ENCODE results near the gene AGAP3.

Gene AGAP3

GRCh38 chr7:151186640-151187408 is 100.5 kb downstream of the AGAP3 start, which contains the start of gene ASB10:
Gene ASB10, minus strand, starts transcription at chr7:151187250. Its CDS starts 120 bp downstream, at chr7:151187130.
- H3K4me2 ChIP-seq (ENCODE audit: low read length) = no peak within 1 kb of the TSS
- no peak within 1 kb of the TSS for H2AFZ ChIP-seq (ENCODE audit: insufficient read depth, low read length, poor library complexity)
- H3K9me3 ChIP-seq (ENCODE audit: insufficient read depth, low read depth, low read length) = no peaks in the 10 kb centered on the region
- H4K8ac ChIP-seq (ENCODE audit: low read depth, low read length) = no peak within 1 kb of the TSS
- H3K27me3 ChIP-seq (ENCODE audit: insufficient read depth, low read length) = no peaks in the 10 kb centered on the region
- H3K4me3 ChIP-seq (ENCODE audit: low read depth, low read length) = no peak within 1 kb of the TSS
- no peak within 1 kb of the TSS for H4K91ac ChIP-seq (ENCODE audit: low read depth, low read length)
- H3K4ac ChIP-seq (ENCODE audit: low read depth, low read length) = no peak within 1 kb of the TSS
- H2BK12ac ChIP-seq (ENCODE audit: low read length) = no peak within 1 kb of the TSS
- H3K27ac ChIP-seq (ENCODE audit: low read depth, low read length) = no peak within 1 kb of the TSS
- no peaks in the 10 kb centered on the region for H3K79me2 ChIP-seq (ENCODE audit: control insufficient read depth, insufficient read depth, low read length, poor library complexity)
- H2BK5ac ChIP-seq (ENCODE audit: low read depth, low read length, poor library complexity) = no peak within 1 kb of the TSS
- H3K36me3 ChIP-seq (ENCODE audit: control insufficient read depth in 1 of 2, insufficient read depth in 2 of 2, low read length in 2 of 2) = no peaks in the 10 kb centered on the region
- no peaks in the 10 kb centered on the region for H3K79me1 ChIP-seq (ENCODE audit: low read length)
- H3K9ac ChIP-seq (ENCODE audit: low read length) = no peak within 1 kb of the TSS
- no peak within 1 kb of the TSS for H2BK120ac ChIP-seq (ENCODE audit: insufficient read depth, low read length, poor library complexity)
- no CpG with 5 or more reads among the region's 22 CpGs for WGBS (ENCODE audit: extremely low coverage, insufficient coverage, insufficient read length)
- H3K18ac ChIP-seq (ENCODE audit: low read length) = no peak within 1 kb of the TSS
- DNase-seq = no peak
- no peaks in the 10 kb centered on the region for H3K4me1 ChIP-seq (ENCODE audit: control insufficient read depth in 1 of 2, insufficient read depth in 2 of 2, low read length in 2 of 2)
- no peak within 1 kb of the TSS for H3K23ac ChIP-seq (ENCODE audit: low read length)
- H4K12ac ChIP-seq (ENCODE audit: low read depth, low read length) = no peak within 1 kb of the TSS
- H2AK5ac ChIP-seq (ENCODE audit: low read length) = no peak within 1 kb of the TSS
- no peak within 1 kb of the TSS for H3K14ac ChIP-seq (ENCODE audit: low read length)

DNA sequence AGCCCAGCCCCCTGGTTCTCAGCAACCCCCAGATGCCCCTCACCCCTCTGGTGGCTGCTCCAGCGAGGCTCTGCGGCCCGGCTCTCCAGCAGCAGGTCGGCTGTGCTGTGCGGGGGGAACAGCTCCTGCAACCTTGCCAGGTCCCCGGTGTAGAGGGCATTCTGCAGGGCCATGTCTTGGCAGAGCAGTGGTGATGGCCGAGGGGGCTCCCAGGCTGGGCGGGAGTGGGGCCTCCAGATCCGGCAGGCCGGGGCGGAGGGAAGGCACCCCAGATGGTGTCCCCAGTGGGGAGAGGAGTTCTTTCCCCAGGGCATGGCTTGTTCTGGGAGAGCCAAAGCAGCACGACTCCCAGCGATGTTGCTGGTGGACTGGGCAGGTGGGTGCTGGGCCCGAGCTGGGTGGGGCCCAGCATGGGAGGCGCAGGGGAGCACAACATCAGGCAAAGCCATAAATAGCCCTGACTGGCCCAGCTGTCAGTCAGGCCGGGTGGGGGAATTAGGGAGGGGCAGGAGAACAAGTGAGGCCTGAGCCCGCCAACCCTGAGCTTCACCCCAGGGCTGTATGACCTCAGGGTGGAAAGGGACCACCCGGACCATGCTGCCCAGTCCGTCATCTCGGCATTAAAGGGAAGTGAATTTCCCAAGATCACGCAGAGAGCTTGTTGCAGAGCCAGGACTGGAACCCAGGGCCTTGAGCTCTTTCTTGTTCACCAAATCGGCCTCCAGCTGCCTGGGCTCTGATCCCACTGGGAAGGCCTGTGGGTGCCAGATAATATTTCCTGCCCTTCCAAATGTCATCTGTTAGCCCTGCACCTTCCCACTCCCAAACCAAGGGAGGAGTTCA is 101.4 kb downstream of the AGAP3 start:
- H3K27ac ChIP-seq (ENCODE audit: low read depth, low read length) = no peak overlapping the region

DNA sequence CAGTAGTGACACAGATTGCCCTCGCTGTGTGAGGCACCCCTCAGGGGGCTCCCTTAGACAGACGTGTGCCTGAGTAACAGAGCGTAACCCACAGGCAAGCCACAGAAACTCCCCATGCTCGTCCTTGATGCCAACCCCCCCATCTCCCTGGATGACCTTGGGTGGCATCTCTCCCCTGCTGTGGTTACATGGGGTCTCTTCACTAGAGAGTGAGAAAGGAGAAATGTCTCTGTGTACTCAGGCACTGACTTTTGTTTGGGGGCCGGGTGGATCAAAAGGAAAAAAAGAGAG is 101.9 kb downstream of the AGAP3 start:
- Histone ChIP-seq H2BK12ac (ENCODE audit: low read length) (no peak overlapping the region), H3K27me3 (ENCODE audit: insufficient read depth, low read length) (no peaks in the 10 kb centered on the region)
- WGBS (ENCODE audit: extremely low coverage, insufficient coverage, insufficient read length) = no CpG with 5 or more reads among the region's 5 CpGs

More for the DNA sequence above, 101.4 kb downstream of the AGAP3 start:
- no peak overlapping the region for H3K9ac ChIP-seq (ENCODE audit: low read length)
- no peaks in the 10 kb centered on the region for H3K36me3 ChIP-seq (ENCODE audit: control insufficient read depth in 1 of 2, insufficient read depth in 2 of 2, low read length in 2 of 2)
- no peak overlapping the region for H3K14ac ChIP-seq (ENCODE audit: low read length)
- no peak overlapping the region for H4K91ac ChIP-seq (ENCODE audit: low read depth, low read length)
- no peaks in the 10 kb centered on the region for H3K4me1 ChIP-seq (ENCODE audit: control insufficient read depth in 1 of 2, insufficient read depth in 2 of 2, low read length in 2 of 2)
- H3K23ac ChIP-seq (ENCODE audit: low read length) = no peak overlapping the region
- no peak overlapping the region for H2BK5ac ChIP-seq (ENCODE audit: low read depth, low read length, poor library complexity)
- no peak overlapping the region for H4K12ac ChIP-seq (ENCODE audit: low read depth, low read length)
- H3K4me3 ChIP-seq (ENCODE audit: low read depth, low read length) = no peak overlapping the region
- H2AFZ ChIP-seq (ENCODE audit: insufficient read depth, low read length, poor library complexity) = no peak overlapping the region
- no peak overlapping the region for H2BK120ac ChIP-seq (ENCODE audit: insufficient read depth, low read length, poor library complexity)
- H2AK5ac ChIP-seq (ENCODE audit: low read length) = no peak overlapping the region
- no peaks in the 10 kb centered on the region for H3K79me2 ChIP-seq (ENCODE audit: control insufficient read depth, insufficient read depth, low read length, poor library complexity)
- H3K18ac ChIP-seq (ENCODE audit: low read length) = no peak overlapping the region
- H3K9me3 ChIP-seq (ENCODE audit: insufficient read depth, low read depth, low read length) = no peaks in the 10 kb centered on the region
- H3K4me2 ChIP-seq (ENCODE audit: low read length) = no peak overlapping the region
- no CpG with 5 or more reads among the region's 22 CpGs for WGBS (ENCODE audit: extremely low coverage, insufficient coverage, insufficient read length)
- H3K79me1 ChIP-seq (ENCODE audit: low read length) = no peaks in the 10 kb centered on the region
- H3K4ac ChIP-seq (ENCODE audit: low read depth, low read length) = no peak overlapping the region
- H3K27me3 ChIP-seq (ENCODE audit: insufficient read depth, low read length) = no peaks in the 10 kb centered on the region
- no peak overlapping the region for H2BK12ac ChIP-seq (ENCODE audit: low read length)
- H4K8ac ChIP-seq (ENCODE audit: low read depth, low read length) = no peak overlapping the region
- DNase-seq = no peak

GRCh38 chr7:151189038-151189437 is 102.8 kb downstream of the AGAP3 start:
- no peak overlapping the region for H3K18ac ChIP-seq (ENCODE audit: low read length)
- H3K9ac ChIP-seq (ENCODE audit: low read length) = no peak overlapping the region
- no peak overlapping the region for H4K8ac ChIP-seq (ENCODE audit: low read depth, low read length)
- no peaks in the 10 kb centered on the region for H3K27me3 ChIP-seq (ENCODE audit: insufficient read depth, low read length)
- H3K14ac ChIP-seq (ENCODE audit: low read length) = no peak overlapping the region
- H3K23ac ChIP-seq (ENCODE audit: low read length) = no peak overlapping the region
- H2BK120ac ChIP-seq (ENCODE audit: insufficient read depth, low read length, poor library complexity) = no peak overlapping the region
- no peak overlapping the region for H2BK12ac ChIP-seq (ENCODE audit: low read length)
- no peak overlapping the region for H4K12ac ChIP-seq (ENCODE audit: low read depth, low read length)
- WGBS (ENCODE audit: extremely low coverage, insufficient coverage, insufficient read length) = no CpG with 5 or more reads among the region's 4 CpGs
- H3K79me1 ChIP-seq (ENCODE audit: low read length) = no peaks in the 10 kb centered on the region
- no peaks in the 10 kb centered on the region for H3K4me1 ChIP-seq (ENCODE audit: control insufficient read depth in 1 of 2, insufficient read depth in 2 of 2, low read length in 2 of 2)
- H3K4ac ChIP-seq (ENCODE audit: low read depth, low read length) = no peak overlapping the region
- no peak overlapping the region for H3K4me2 ChIP-seq (ENCODE audit: low read length)
- no peak overlapping the region for H2BK5ac ChIP-seq (ENCODE audit: low read depth, low read length, poor library complexity)
- no peaks in the 10 kb centered on the region for H3K79me2 ChIP-seq (ENCODE audit: control insufficient read depth, insufficient read depth, low read length, poor library complexity)
- H3K36me3 ChIP-seq (ENCODE audit: control insufficient read depth in 1 of 2, insufficient read depth in 2 of 2, low read length in 2 of 2) = no peaks in the 10 kb centered on the region
- no peak overlapping the region for H3K27ac ChIP-seq (ENCODE audit: low read depth, low read length)
- no peak overlapping the region for H2AK5ac ChIP-seq (ENCODE audit: low read length)
- H2AFZ ChIP-seq (ENCODE audit: insufficient read depth, low read length, poor library complexity) = no peak overlapping the region
- H3K4me3 ChIP-seq (ENCODE audit: low read depth, low read length) = no peak overlapping the region
- no peaks in the 10 kb centered on the region for H3K9me3 ChIP-seq (ENCODE audit: insufficient read depth, low read depth, low read length)
- DNase-seq = no peak
- H4K91ac ChIP-seq (ENCODE audit: low read depth, low read length) = no peak overlapping the region

More for the DNA sequence above, 101.9 kb downstream of the AGAP3 start:
- no peak for DNase-seq
- H2BK5ac ChIP-seq (ENCODE audit: low read depth, low read length, poor library complexity) = no peak overlapping the region
- H2BK120ac ChIP-seq (ENCODE audit: insufficient read depth, low read length, poor library complexity) = no peak overlapping the region
- H4K91ac ChIP-seq (ENCODE audit: low read depth, low read length) = no peak overlapping the region
- no peak overlapping the region for H3K4me2 ChIP-seq (ENCODE audit: low read length)
- no peak overlapping the region for H3K4me3 ChIP-seq (ENCODE audit: low read depth, low read length)
- no peak overlapping the region for H2AK5ac ChIP-seq (ENCODE audit: low read length)
- H3K14ac ChIP-seq (ENCODE audit: low read length) = no peak overlapping the region
- H3K4ac ChIP-seq (ENCODE audit: low read depth, low read length) = no peak overlapping the region
- H3K9me3 ChIP-seq (ENCODE audit: insufficient read depth, low read depth, low read length) = no peaks in the 10 kb centered on the region
- no peak overlapping the region for H3K27ac ChIP-seq (ENCODE audit: low read depth, low read length)
- H3K23ac ChIP-seq (ENCODE audit: low read length) = no peak overlapping the region
- no peak overlapping the region for H3K18ac ChIP-seq (ENCODE audit: low read length)
- H4K12ac ChIP-seq (ENCODE audit: low read depth, low read length) = no peak overlapping the region
- no peaks in the 10 kb centered on the region for H3K79me1 ChIP-seq (ENCODE audit: low read length)
- H3K79me2 ChIP-seq (ENCODE audit: control insufficient read depth, insufficient read depth, low read length, poor library complexity) = no peaks in the 10 kb centered on the region
- H3K4me1 ChIP-seq (ENCODE audit: control insufficient read depth in 1 of 2, insufficient read depth in 2 of 2, low read length in 2 of 2) = no peaks in the 10 kb centered on the region
- no peak overlapping the region for H2AFZ ChIP-seq (ENCODE audit: insufficient read depth, low read length, poor library complexity)
- no peaks in the 10 kb centered on the region for H3K36me3 ChIP-seq (ENCODE audit: control insufficient read depth in 1 of 2, insufficient read depth in 2 of 2, low read length in 2 of 2)
- H3K9ac ChIP-seq (ENCODE audit: low read length) = no peak overlapping the region
- H4K8ac ChIP-seq (ENCODE audit: low read depth, low read length) = no peak overlapping the region

Data from trophoblast cell (in vitro differentiated cells and primary cell).